Lower lobe of right lung (tissue), 2 donors: ENCODE measurements around the gene NOP14. TPM values are rescaled to one million over a fixed set of nuclear protein-coding genes. Genes with fewer than 3 reads are reported as not detected.
"Not testable (repeated sequence)": the region's sequence is repeated elsewhere in the genome, so short reads cannot be mapped to it uniquely, and the experiment has no call there.

Source experiments
- ATAC-seq, 2 donors: fragments of 200-7000 bp; cut with Tn5 transposase; one replicate each; pipeline ENCODE4 v1.9.1; 2020 to 2022; ENCODE audit warnings: mild to moderate bottlenecking in 2 of 2, moderate library complexity in 2 of 2
- DNase-seq: peaks from one replicate; pipeline ENCODE4 v3.0.0-alpha.2; 2020
- H3K27ac ChIP-seq: fragments of 200-600 bp; one replicate; pipeline ENCODE4 v1.8.0; 2022
- H3K27me3 ChIP-seq: fragments of 200-600 bp; one replicate; pipeline ENCODE4 v1.8.0; 2022; ENCODE audit warnings: low read depth
- H3K36me3 ChIP-seq: fragments of 200-600 bp; one replicate; pipeline ENCODE4 v1.8.0; 2022; ENCODE audit warnings: mild to moderate bottlenecking
- H3K4me1 ChIP-seq: fragments of 200-600 bp; one replicate; pipeline ENCODE4 v1.8.0; 2022
- H3K4me3 ChIP-seq: fragments of 200-600 bp; one replicate; pipeline ENCODE4 v1.8.0; 2022; ENCODE audit warnings: mild to moderate bottlenecking
- H3K9me3 ChIP-seq: fragments of 200-600 bp; one replicate; pipeline ENCODE4 v1.8.0; 2022
- intact Hi-C: fragments of 100-400 bp; cut with DNase I; formaldehyde crosslinking; loops from one replicate; pipeline ENCODE4 v1.11.0; 2022
- total RNA-seq: library from RNA; stranded (reverse); fragmentation: NEBNext Ultra II Directional; extraction: Animal tissue kit (Norgen Biotek cat#: 25700); gene quantifications from one replicate; pipeline ENCODE4 v1.2.1, GENCODE V29; 2021
- TF ChIP-seq, protein P1 (sequence below): fragments of 200-600 bp; IDR thresholded peaks from one replicate; pipeline ENCODE4 v1.8.0; 2022; ENCODE audit warnings: antibody characterized with exemption, mild to moderate bottlenecking
- donor health status: DM: no; HTN: yes; CAD: no; lungs with severe emphysema.

Gene NOP14
- total RNA-seq, 1 donor from 2014 or later, result 20.7 TPM

GRCh38 chr4:2961811-2962441 is 1.3 kb downstream of the NOP14 start:
- H3K4me3 ChIP-seq, result peak overlapping the region; percentile 72
- TF ChIP-seq, protein P1, sequence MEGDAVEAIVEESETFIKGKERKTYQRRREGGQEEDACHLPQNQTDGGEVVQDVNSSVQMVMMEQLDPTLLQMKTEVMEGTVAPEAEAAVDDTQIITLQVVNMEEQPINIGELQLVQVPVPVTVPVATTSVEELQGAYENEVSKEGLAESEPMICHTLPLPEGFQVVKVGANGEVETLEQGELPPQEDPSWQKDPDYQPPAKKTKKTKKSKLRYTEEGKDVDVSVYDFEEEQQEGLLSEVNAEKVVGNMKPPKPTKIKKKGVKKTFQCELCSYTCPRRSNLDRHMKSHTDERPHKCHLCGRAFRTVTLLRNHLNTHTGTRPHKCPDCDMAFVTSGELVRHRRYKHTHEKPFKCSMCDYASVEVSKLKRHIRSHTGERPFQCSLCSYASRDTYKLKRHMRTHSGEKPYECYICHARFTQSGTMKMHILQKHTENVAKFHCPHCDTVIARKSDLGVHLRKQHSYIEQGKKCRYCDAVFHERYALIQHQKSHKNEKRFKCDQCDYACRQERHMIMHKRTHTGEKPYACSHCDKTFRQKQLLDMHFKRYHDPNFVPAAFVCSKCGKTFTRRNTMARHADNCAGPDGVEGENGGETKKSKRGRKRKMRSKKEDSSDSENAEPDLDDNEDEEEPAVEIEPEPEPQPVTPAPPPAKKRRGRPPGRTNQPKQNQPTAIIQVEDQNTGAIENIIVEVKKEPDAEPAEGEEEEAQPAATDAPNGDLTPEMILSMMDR, result no peak
- DNase-seq (no peak), ATAC-seq (no peak)
- H3K9me3 ChIP-seq, result no peaks in the 10 kb centered on the region
- peaks cover 17% of the 10 kb centered on the region for H3K36me3 ChIP-seq
- H3K27ac ChIP-seq, result peak overlapping the region; percentile 85
- H3K27me3 ChIP-seq, result no peaks in the 10 kb centered on the region
- intact Hi-C loops, result no loop called here
- peaks cover 41% of the 10 kb centered on the region for H3K4me1 ChIP-seq

GRCh38 chr4:2961421-2961810 is 1.8 kb downstream of the NOP14 start:
- ATAC-seq (no peak), DNase-seq (no peak)
- Histone ChIP-seq H3K4me3 (peak overlapping the region; percentile 72), H3K36me3 (peaks cover 22% of the 10 kb centered on the region), H3K27me3 (no peaks in the 10 kb centered on the region), H3K9me3 (no peaks in the 10 kb centered on the region), H3K4me1 (peaks cover 41% of the 10 kb centered on the region), H3K27ac (no peak overlapping the region)
- TF ChIP-seq, protein P1, result no peak
- intact Hi-C loops, result no loop called here

GRCh38 chr4:2960450-2960849 is 2.8 kb downstream of the NOP14 start:
- H3K36me3 ChIP-seq, result peaks cover 32% of the 10 kb centered on the region
- ATAC-seq, H3K4me3 ChIP-seq, H3K27me3 ChIP-seq, H3K27ac ChIP-seq, intact Hi-C loops, DNase-seq, H3K9me3 ChIP-seq: not testable (repeated sequence)
- peaks cover 41% of the 10 kb centered on the region for H3K4me1 ChIP-seq

DNA sequence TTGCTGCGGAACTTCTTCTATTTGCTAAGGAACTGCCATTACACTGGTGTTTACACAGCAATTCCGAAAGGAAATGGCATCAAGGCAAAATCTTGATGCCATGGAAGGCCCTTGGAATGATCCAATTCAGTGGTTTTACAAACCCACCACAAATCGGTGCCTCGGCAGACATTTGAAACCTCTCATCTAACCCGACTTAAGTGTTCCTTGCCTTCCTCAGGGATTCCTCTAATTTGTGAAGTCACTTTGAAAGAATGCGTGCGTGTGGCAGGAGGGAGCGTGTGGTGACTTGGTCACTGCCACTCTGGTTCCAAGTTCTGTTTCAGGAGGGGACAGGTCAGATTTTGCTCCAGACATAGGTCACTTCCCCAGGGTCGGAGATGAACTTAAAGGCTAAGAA is 4.8 kb downstream of the NOP14 start:
- no peak overlapping the region for H3K27ac ChIP-seq
- H3K4me3 ChIP-seq, result no peak overlapping the region
- no peaks in the 10 kb centered on the region for H3K27me3 ChIP-seq
- DNase-seq (no peak), ATAC-seq (no peak)
- no peaks in the 10 kb centered on the region for H3K9me3 ChIP-seq
- TF ChIP-seq, protein P1, result no peak
- peaks cover 46% of the 10 kb centered on the region for H3K36me3 ChIP-seq
- H3K4me1 ChIP-seq, result peaks cover 33% of the 10 kb centered on the region
- intact Hi-C loops, result no loop called here

DNA sequence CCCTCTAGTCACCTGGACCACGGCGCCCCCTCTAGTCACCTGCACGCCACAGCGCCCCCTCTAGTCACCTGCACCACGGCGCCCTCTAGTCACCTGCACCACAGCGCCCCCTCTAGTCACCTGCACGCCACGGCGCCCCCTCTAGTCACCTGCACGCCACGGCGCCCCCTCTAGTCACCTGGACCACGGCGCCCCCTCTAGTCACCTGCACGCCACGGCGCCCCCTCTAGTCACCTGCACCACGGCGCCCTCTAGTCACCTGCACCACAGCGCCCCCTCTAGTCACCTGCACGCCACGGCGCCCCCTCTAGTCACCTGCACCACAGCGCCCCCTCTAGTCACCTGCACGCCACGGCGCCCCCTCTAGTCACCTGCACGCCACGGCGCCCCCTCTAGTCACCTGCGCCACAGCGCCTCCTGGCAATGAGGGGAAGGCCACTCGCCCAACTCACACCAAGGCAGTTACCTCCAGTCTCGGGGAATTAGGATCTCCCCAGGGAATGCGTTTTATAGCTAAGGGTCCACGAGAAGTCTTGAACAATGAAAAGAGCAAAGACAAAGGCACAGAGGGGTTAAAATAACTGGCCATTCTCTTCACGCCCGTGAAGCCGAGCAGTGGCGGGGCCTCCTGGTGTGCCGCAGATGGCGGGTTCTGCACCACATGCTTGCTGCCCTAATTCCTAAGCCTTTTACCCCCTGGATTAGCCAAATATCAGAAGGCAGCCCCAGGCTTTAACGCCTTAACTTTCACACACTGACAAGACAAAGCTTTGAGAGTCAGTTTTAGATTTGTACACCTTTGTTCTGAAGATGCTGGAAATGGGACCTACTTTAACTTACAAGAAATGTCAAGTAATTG is 7.8 kb downstream of the NOP14 start:
- intact Hi-C loops, result not testable (repeated sequence)

More for the DNA sequence above, 7.8 kb downstream of the NOP14 start:
- not testable (repeated sequence) for H3K27ac ChIP-seq, DNase-seq, ATAC-seq, H3K9me3 ChIP-seq, H3K4me3 ChIP-seq, H3K27me3 ChIP-seq
- peaks cover 76% of the 10 kb centered on the region for H3K36me3 ChIP-seq
- TF ChIP-seq, protein P1, result peak; percentile 0
- H3K4me1 ChIP-seq, result peaks cover 18% of the 10 kb centered on the region
